ENCODE results near the gene DNER. TPM values are rescaled to one million over a fixed set of nuclear protein-coding genes. Genes with fewer than 3 reads are reported as not detected.

Gene DNER
- total RNA-seq, 1 experiment from 2014 or later, result 2.9 TPM

DNA sequence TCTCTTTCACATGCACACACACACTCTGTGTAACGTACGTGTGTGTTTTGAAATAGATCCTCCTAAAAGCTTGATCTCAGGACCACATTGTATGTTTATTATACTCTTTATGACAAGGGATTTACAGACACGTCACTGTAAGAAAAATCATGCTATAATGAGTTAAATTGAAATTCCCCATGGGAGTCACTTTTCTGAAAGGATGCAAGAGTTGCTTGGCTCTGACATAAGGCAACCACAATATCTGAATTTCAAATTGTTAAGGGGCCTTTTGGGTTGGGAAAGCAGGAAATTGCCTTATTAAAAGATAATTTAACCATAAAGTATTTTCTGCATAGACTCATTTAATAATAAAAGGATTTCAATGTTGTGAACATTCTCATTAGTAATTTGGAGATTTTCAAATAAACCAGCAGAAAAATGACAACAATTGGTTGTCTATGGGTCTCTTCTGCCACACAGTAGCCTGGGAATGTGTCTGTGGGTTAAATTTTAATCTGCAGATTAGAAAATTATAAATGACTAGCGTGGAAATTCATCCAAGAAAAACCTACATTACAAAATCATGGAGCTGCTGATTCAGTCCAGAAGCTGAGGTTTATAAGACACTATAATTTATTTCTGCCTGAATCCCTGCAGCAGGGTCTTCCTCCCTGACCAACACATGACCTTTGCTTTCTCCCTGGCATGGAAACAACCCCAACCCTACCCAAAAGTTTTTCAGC is 367.4 kb downstream of the DNER start:
- no peak overlapping the region for H2AFZ ChIP-seq (ENCODE audit: low read depth, low read length, poor library complexity, severe bottlenecking)
- DNase-seq (ENCODE audit: low read depth, low spot score) (no peak), ATAC-seq (no peak)
- peaks cover 0 to 3% of the 10 kb centered on the region in 2 experiments; a peak in 1 of 4 replicates for H3K9me3 ChIP-seq (ENCODE audit: control insufficient read depth in 1 of 2, insufficient read depth in 1 of 2, low read depth in 1 of 2, low read length in 2 of 2)
- ChIA-PET POLR2A (no interaction called here), RAD21 (ENCODE audit: low non-redundant PET in 1 of 2, low total read pairs in 2 of 2, uncharacterized antibody in 2 of 2, unreplicated experiment in 2 of 2) (no interaction called here), CTCF (no interaction called here)
- no peaks in the 10 kb centered on the region for H4K20me1 ChIP-seq (ENCODE audit: insufficient read depth)
- H3K4me3 ChIP-seq (replicated peaks in 1 of 2; ENCODE audit: low read depth in 1 of 2, low read length in 2 of 2), result no peak overlapping the region
- TF ChIP-seq, protein P1, sequence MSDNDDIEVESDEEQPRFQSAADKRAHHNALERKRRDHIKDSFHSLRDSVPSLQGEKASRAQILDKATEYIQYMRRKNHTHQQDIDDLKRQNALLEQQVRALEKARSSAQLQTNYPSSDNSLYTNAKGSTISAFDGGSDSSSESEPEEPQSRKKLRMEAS (IDR thresholded peaks at IDR 0.05), result no peak
- TF ChIP-seq, protein P2, sequence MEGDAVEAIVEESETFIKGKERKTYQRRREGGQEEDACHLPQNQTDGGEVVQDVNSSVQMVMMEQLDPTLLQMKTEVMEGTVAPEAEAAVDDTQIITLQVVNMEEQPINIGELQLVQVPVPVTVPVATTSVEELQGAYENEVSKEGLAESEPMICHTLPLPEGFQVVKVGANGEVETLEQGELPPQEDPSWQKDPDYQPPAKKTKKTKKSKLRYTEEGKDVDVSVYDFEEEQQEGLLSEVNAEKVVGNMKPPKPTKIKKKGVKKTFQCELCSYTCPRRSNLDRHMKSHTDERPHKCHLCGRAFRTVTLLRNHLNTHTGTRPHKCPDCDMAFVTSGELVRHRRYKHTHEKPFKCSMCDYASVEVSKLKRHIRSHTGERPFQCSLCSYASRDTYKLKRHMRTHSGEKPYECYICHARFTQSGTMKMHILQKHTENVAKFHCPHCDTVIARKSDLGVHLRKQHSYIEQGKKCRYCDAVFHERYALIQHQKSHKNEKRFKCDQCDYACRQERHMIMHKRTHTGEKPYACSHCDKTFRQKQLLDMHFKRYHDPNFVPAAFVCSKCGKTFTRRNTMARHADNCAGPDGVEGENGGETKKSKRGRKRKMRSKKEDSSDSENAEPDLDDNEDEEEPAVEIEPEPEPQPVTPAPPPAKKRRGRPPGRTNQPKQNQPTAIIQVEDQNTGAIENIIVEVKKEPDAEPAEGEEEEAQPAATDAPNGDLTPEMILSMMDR (IDR thresholded peaks at IDR 0.05 in 2 of 3, conservative IDR thresholded peaks at IDR 0.05 in 1 of 3; ENCODE audit: borderline replicate concordance in 1 of 3, insufficient read depth in 1 of 3, low read depth in 2 of 3, low read length in 2 of 3), result no peak
- TF ChIP-seq, protein P3, sequence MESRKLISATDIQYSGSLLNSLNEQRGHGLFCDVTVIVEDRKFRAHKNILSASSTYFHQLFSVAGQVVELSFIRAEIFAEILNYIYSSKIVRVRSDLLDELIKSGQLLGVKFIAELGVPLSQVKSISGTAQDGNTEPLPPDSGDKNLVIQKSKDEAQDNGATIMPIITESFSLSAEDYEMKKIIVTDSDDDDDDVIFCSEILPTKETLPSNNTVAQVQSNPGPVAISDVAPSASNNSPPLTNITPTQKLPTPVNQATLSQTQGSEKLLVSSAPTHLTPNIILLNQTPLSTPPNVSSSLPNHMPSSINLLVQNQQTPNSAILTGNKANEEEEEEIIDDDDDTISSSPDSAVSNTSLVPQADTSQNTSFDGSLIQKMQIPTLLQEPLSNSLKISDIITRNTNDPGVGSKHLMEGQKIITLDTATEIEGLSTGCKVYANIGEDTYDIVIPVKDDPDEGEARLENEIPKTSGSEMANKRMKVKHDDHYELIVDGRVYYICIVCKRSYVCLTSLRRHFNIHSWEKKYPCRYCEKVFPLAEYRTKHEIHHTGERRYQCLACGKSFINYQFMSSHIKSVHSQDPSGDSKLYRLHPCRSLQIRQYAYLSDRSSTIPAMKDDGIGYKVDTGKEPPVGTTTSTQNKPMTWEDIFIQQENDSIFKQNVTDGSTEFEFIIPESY (IDR thresholded peaks at IDR 0.05; ENCODE audit: extremely low read depth, insufficient replicate concordance, low read length), result no peak
- H3K79me2 ChIP-seq (ENCODE audit: insufficient read depth, low read length), result no peaks in the 10 kb centered on the region
- no peaks in the 10 kb centered on the region for H3K4me1 ChIP-seq (ENCODE audit: control insufficient read depth in 1 of 2, insufficient read depth in 2 of 2, low read length in 2 of 2)
- H3K9ac ChIP-seq (ENCODE audit: low read length), result no peak overlapping the region
- BruUV-seq (replicated peaks), result no TSS peak
- no peak overlapping the region for H3K4me2 ChIP-seq (ENCODE audit: low read length)
- H3K9me2 ChIP-seq (ENCODE audit: insufficient read depth), result no peaks in the 10 kb centered on the region
- no peaks in the 10 kb centered on the region; the same call in 1 of the 2 replicates for H3K27me3 ChIP-seq (ENCODE audit: insufficient read depth, low read length)
- intact Hi-C loops (cut with micrococcal nuclease), result no loop called here
- H3K27ac ChIP-seq (ENCODE audit: low read depth, low read length), result no peak overlapping the region
- H3K36me3 ChIP-seq (ENCODE audit: control insufficient read depth in 1 of 2, insufficient read depth in 2 of 2, low read length in 2 of 2), result no peaks in the 10 kb centered on the region

All from HCT116 (cell line).